ENCODE measurements around the gene EID2.

- TF ChIP-seq CTCF (conservative IDR thresholded peaks at IDR 0.05; ENCODE audit: low read depth, low read length), result no peak
- no peak for TF ChIP-seq EZH2 (IDR thresholded peaks at IDR 0.05; ENCODE audit: borderline replicate concordance, low read depth, low read length, poor library complexity, severe bottlenecking)
These were observed 22.5 kb downstream of the EID2 start for GRCh38 chr19:39517432-39517831.

Measured in A673 (cell line).